Ovary (tissue), 9 donors: ENCODE measurements around the gene LGALS8. TPM values are rescaled to one million over a fixed set of nuclear protein-coding genes. Genes with fewer than 3 reads are reported as not detected.

Experiments used
- DNase-seq, 5 donors: peaks; one replicate each; pipeline ENCODE4 v3.0.0-alpha.2; 2019 to 2020
- H3K27ac ChIP-seq, 2 donors: fragments of 200-600 bp; one replicate each; pipeline versions ENCODE4 v1.5.1 to v1.8.0; 2019 to 2022
- H3K27me3 ChIP-seq: fragments of 200-600 bp; one replicate; pipeline ENCODE4 v1.8.0; 2022
- H3K36me3 ChIP-seq: fragments of 200-600 bp; sonication (generic); one replicate; pipeline ENCODE4 v1.5.1; 2019
- H3K4me1 ChIP-seq: one replicate; pipeline ENCODE4 v1.8.1; 2013; ENCODE audit warnings: mild to moderate bottlenecking, moderate library complexity; ENCODE audit not compliant: insufficient read depth
- H3K4me3 ChIP-seq: fragments of 200-600 bp; sonication (generic); one replicate; pipeline ENCODE4 v1.5.1; 2017
- H3K9me3 ChIP-seq, 2 donors: fragments of 200-600 bp in 1 of 2; sonication (generic) in 1 of 2; one replicate each; pipeline versions ENCODE4 v1.5.1 to v1.8.1; 2013 to 2019; ENCODE audit warnings: mild to moderate bottlenecking in 1 of 2, moderate library complexity in 1 of 2
- CTCF ChIP-seq, 3 donors: fragments of 450-650 bp in 2 of 3; fragments of 200-600 bp in 1 of 3; IDR thresholded peaks; one replicate each; pipeline versions ENCODE4 v1.5.1 to v1.8.0; 2016 to 2022; ENCODE audit warnings: antibody characterized with exemption in 3 of 3, mild to moderate bottlenecking in 1 of 3
- EP300 ChIP-seq: sonication (generic); formaldehyde crosslinking; IDR thresholded peaks from one replicate; pipeline ENCODE4 v1.6.1; 2017; ENCODE audit warnings: antibody characterized with exemption
- POLR2A ChIP-seq: fragments of 450-650 bp; IDR thresholded peaks from one replicate; pipeline ENCODE4 v1.6.1; 2017; ENCODE audit warnings: antibody characterized with exemption, mild to moderate bottlenecking, moderate library complexity
- WGBS, 3 donors: extraction: QIAGEN DNeasy Blood & Tissue Kit in 1 of 3; methylation state at CpG; one replicate each; pipeline versions ENCODE4 v1.1.5 to v1.1.7; 2013 to 2017; 5-methylcytosine and 5-hydroxymethylcytosine counted together
- intact Hi-C, 4 donors: fragments of 100-400 bp; cut with DNase I; formaldehyde crosslinking; loops; one replicate each; pipeline versions ENCODE4 v1.11.0 to v1.15.1; 2022 to 2023
- polyA plus RNA-seq, 2 donors: library from polyadenylated mRNA; stranded (reverse); fragments of 200-250 nt in 1 of 2; fragments of 350-450 nt in 1 of 2; fragmentation: Illumina TruSeq in 1 of 2; extraction: RNeasy Lipid Tissue Mini Kit (QIAGEN cat#74804) in 1 of 2; gene quantifications; one replicate each; pipeline ENCODE4 v1.2.3, GENCODE V29; 2013 to 2014
- total RNA-seq, 7 donors: library from RNA; depleted of rRNA in 2 of 7; stranded (reverse); fragments of >200 nt in 2 of 7; fragmentation: NEBNext Ultra II Directional in 3 of 7; extraction: Animal tissue kit (Norgen Biotek cat#: 25700) in 3 of 7; gene quantifications; one replicate each; pipeline versions ENCODE4 v1.1.0 to v1.2.4, GENCODE V29; 2016 to 2023
- donor health status: DM: no; HTN: no; CAD: no; lungs with moderate emphysema.
- donor health status: DM: no; HTN: no; CAD: no.
- donor health status: Bipolar disorder and iron deficiency.
- donor health status: DM: yes; HTN: yes; CAD: no.
- donor health status: DM: no; HTN: no; CAD: no.
- donor health status: DM: yes; HTN: yes; CAD: no.

LGALS8 gene
- total and polyA plus RNA-seq, 9 donors: 23.7 to 91.2 (median 44.5) TPM

DNA sequence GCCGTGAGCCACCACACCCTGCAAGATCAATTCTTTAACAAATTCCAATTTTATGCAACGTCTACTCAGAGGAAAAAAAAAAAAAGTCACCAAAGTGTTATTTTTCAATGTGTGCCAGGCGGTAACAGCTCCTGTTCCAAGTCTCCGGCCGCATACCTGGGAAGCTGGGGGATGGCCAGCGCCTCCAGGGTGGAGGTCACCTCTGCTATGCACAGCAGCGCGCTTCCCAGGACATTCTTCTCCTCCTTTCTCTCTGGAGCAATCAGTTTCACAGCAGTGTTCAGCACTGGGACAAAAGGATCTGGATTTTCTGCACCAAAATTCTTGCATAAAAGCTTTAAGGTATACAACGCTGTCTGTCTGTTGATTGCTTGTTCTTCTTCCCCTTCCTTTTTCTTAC is 34.3 kb downstream of the LGALS8 start:
- 53 to 73% (median 61%) methylated on average over 9 of the region's 9 CpGs for WGBS, 3 donors
- no peaks in the 10 kb centered on the region for H3K27me3 ChIP-seq
- H3K4me1 ChIP-seq: no peaks in the 10 kb centered on the region
- DNase-seq: no peak
- no peak for TF ChIP-seq POLR2A
- no peak overlapping the region for H3K4me3 ChIP-seq
- intact Hi-C loops: no loop called here
- no peak overlapping the region for H3K27ac ChIP-seq
- no peaks in the 10 kb centered on the region for H3K36me3 ChIP-seq
- no peaks in the 10 kb centered on the region for H3K9me3 ChIP-seq

GRCh38 chr1:236558846-236559245 is 35.1 kb downstream of the LGALS8 start:
- Histone ChIP-seq H3K27ac (no peak overlapping the region), H3K36me3 (no peaks in the 10 kb centered on the region), H3K4me1 (no peaks in the 10 kb centered on the region), H3K4me3 (no peak overlapping the region), H3K27me3 (no peaks in the 10 kb centered on the region), H3K9me3 (no peaks in the 10 kb centered on the region)
- no peak for DNase-seq
- 95 to 98% (median 97%) methylated on average over 3 of the region's 3 CpGs for WGBS, 3 donors
- intact Hi-C loops: no loop called here
- TF ChIP-seq EP300 (no peak), POLR2A (no peak), CTCF (IDR thresholded peaks at IDR 0.05) (no peak)

DNA sequence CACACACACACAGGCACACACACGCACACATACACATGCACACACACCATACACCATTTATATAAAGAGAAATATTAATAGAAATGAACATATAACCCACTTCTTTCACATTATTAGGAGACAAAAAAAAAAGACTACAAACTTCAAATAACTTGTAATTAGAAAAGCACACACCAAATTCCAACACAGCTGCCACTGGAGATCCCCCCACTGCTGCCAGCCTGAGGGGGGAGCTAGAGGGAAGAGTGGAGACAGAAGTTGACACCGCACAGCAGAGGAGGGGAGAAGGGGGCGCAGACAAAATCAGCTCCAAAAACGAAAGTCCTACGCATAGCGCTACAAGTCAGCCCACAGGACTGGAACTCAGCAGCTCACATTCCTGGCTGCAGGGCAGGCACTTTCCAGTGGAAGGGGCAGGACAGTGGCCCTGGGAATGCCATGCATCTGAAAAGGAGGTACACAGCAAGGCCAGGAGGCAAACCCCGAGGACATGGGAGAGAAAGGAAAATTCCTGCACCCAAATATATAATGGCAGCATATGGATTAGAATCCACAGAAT is 36.5 kb downstream of the LGALS8 start:
- TF ChIP-seq EP300 (no peak), CTCF (IDR thresholded peaks at IDR 0.05) (no peak), POLR2A (no peak)

DNA sequence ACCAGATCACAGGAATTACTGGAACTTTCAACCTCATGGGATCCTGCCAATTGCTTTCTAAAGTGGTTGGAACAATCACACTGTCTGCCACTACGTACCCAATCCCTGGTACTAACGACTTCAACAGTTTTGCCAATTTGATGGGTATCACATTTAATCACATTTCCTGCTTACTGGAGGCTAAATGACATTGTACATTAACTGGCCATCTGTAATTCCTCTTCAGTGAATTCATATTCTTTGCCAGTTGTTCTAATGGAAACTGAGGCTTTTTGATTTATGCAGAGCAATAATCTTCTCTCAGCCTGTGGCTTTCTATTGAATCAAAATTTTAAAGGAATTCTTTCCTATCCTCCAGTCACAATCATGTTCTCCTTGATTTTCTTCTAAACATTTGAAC is 38.2 kb downstream of the LGALS8 start:
- Histone ChIP-seq H3K36me3 (no peaks in the 10 kb centered on the region), H3K27me3 (no peaks in the 10 kb centered on the region), H3K4me3 (no peak overlapping the region), H3K4me1 (no peaks in the 10 kb centered on the region), H3K27ac (no peak overlapping the region), H3K9me3 (no peaks in the 10 kb centered on the region)
- DNase-seq: no peak
- no peak for TF ChIP-seq POLR2A
- TF ChIP-seq CTCF (IDR thresholded peaks at IDR 0.05): no peak
- TF ChIP-seq EP300: no peak
- WGBS, 3 donors: 85 to 92% (median 88%) methylated on average over 2 of the region's 2 CpGs
- intact Hi-C loops: no loop called here

More for the DNA sequence above, 36.5 kb downstream of the LGALS8 start:
- Histone ChIP-seq H3K4me1 (no peaks in the 10 kb centered on the region), H3K27ac (no peak overlapping the region), H3K27me3 (no peaks in the 10 kb centered on the region), H3K36me3 (no peaks in the 10 kb centered on the region), H3K4me3 (no peak overlapping the region), H3K9me3 (no peaks in the 10 kb centered on the region)
- 92 to 95% (median 92%) methylated on average over 7 of the region's 7 CpGs for WGBS, 3 donors
- intact Hi-C loops: no loop called here
- no peak for DNase-seq

DNA sequence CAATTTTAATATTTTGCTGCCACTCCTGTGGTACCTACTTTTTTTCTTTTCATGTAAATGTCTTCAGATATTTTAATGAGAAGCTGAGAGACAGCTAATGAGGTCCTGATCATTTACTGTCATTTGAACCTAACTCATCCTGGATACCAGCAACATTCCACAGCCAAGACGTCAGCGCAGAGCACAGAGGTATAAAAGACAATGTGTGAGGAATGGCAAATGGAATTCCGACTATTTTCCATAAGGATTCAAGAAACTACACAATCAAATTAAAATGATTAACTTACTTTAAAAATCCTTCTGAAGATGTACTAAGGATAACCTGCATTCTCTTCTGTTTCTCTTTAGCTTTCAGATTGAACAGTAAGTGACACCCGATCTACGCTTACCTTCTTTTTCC is 41.7 kb downstream of the LGALS8 start:
- WGBS, 3 donors: 83 to 91% (median 87%) methylated on average over 5 of the region's 5 CpGs
- no peaks in the 10 kb centered on the region for H3K36me3 ChIP-seq
- no peak for TF ChIP-seq POLR2A
- no peak for TF ChIP-seq CTCF (IDR thresholded peaks at IDR 0.05)
- no peak for TF ChIP-seq EP300
- no peaks in the 10 kb centered on the region for H3K9me3 ChIP-seq
- H3K27ac ChIP-seq: no peak overlapping the region
- no peaks in the 10 kb centered on the region for H3K4me1 ChIP-seq
- DNase-seq: no peak
- no peaks in the 10 kb centered on the region for H3K27me3 ChIP-seq
- no peak overlapping the region for H3K4me3 ChIP-seq
- intact Hi-C loops: no loop called here
